Astrocyte of the spinal cord (primary cell): ENCODE results near the gene MUC2.

ENCODE experiments used
- DNase-seq: peaks from one replicate; pipeline ENCODE4 v3.0.0; 2011; ENCODE audit warnings: low read depth, low spot score
- H3K4me3 ChIP-seq: 2 replicates; pipeline ENCODE4 v1.5.1; 2011; ENCODE audit warnings: low read depth, mild to moderate bottlenecking, low read length, moderate library complexity
- CTCF ChIP-seq: IDR thresholded peaks from 2 replicates; pipeline ENCODE4 v1.5.1; 2012; ENCODE audit warnings: low read depth, mild to moderate bottlenecking, low read length, inconsistent platforms
- in situ Hi-C: cut with HindIII; loops from 2 replicates; pipeline ENCODE4 v1.10.0; 2017; ENCODE audit warnings: low sequenced_read_pairs

Gene MUC2

DNA sequence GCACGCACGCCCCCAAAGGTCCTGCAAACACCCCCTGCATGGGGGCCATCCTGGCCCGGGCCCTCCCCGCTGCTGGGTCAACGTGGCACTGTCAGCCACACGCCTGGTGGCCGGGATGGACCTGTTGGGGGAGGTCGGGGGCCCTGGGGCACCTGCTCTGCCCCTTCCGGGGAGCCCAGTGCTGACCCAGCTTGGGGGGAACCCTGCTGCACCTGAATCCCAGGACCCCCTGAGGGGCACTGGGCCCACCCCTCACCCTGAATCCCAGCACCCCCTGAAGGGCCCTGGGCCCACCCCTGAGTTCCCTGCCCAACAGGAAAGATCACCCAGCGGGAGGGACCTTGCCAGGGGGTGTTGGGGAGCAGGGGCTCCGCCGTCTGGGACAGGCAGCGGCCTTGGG is 37.7 kb upstream of the MUC2 start:
- H3K4me3 ChIP-seq, result no peak overlapping the region
- no peak for DNase-seq
- no peak for TF ChIP-seq CTCF
- in situ Hi-C loops, result no loop called here

GRCh38 chr11:1037506-1038055 is 37.1 kb upstream of the MUC2 start:
- no peak for TF ChIP-seq CTCF
- in situ Hi-C loops, result no loop called here
- DNase-seq, result no peak
- no peak overlapping the region for H3K4me3 ChIP-seq

GRCh38 chr11:1038361-1038760 is 36.3 kb upstream of the MUC2 start:
- no peak for DNase-seq
- in situ Hi-C loops, result no loop called here
- H3K4me3 ChIP-seq, result no peak overlapping the region
- no peak for TF ChIP-seq CTCF

DNA sequence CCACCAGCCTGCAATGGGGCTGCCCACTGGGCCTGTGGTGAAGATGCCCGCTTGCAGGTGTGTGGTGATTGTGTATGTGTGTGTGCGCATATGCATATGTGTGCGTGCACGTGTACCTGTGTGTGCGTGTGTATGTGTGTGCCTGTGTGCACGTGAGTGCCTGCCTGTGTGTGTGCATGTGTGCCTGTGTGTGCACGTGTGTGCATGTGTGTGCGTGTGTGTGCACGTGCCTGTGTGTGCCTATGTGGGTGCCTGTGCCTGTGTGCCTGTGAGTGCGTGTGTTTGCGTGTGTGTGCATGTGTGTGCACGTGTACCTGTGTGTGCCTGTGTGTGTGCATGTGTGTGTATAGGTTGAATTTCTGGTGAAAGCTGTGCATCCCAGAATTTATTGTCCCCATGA is 35.8 kb upstream of the MUC2 start:
- DNase-seq, result no peak
- in situ Hi-C loops, result no loop called here
- no peak overlapping the region for H3K4me3 ChIP-seq
- no peak for TF ChIP-seq CTCF

GRCh38 chr11:1039481-1040427 is 34.9 kb upstream of the MUC2 start:
- no peak for DNase-seq
- no peak for TF ChIP-seq CTCF
- no peak overlapping the region for H3K4me3 ChIP-seq
- in situ Hi-C loops, result no loop called here

- in situ Hi-C loops, result no loop called here
- DNase-seq, result no peak
- no peak overlapping the region for H3K4me3 ChIP-seq
- TF ChIP-seq CTCF, result no peak
These were observed 34.1 kb upstream of the MUC2 start for GRCh38 chr11:1040428-1041148.
